ENCODE data around the gene C21orf58. TPM values are rescaled to one million over a fixed set of nuclear protein-coding genes. Genes with fewer than 3 reads are reported as not detected.

C21orf58 gene
- total RNA-seq, 1 donor from 2014 or later, result 12.1 TPM

DNA sequence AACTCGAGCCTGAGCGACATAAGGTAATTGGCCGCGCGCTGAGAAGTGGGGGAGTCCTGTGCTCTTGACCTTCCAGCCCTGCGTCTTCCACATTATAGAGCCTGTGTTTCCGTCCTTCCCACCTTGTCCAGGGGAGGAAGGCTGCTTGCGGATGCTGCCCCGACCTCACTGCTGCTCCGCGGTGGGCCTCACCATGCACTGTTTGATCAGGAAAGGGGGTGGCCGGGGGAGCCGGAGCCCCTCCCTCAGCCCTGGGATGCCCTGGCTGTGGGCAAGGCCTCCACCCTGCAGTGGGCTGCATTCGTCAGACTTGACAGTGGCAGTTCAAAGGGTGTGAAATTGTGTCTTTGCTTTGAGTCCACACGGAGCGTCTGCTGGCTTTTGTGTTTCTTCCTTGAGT is 30.4 kb upstream of the C21orf58 start:
- no peak for TF ChIP-seq CTCF (conservative IDR thresholded peaks at IDR 0.05; ENCODE audit: low read depth, low read length)
- no peak overlapping the region for H3K4me3 ChIP-seq (ENCODE audit: low read depth, low read length)

GRCh38 chr21:46352913-46353312 is 29.2 kb upstream of the C21orf58 start:
- no peak for TF ChIP-seq CTCF (conservative IDR thresholded peaks at IDR 0.05; ENCODE audit: low read depth, low read length)
- no peak overlapping the region for H3K4me3 ChIP-seq (ENCODE audit: low read depth, low read length)
- no peak for DNase-seq (ENCODE audit: low read depth)

More for the DNA sequence above, 30.4 kb upstream of the C21orf58 start:
- no peak for DNase-seq (ENCODE audit: low read depth)

DNA sequence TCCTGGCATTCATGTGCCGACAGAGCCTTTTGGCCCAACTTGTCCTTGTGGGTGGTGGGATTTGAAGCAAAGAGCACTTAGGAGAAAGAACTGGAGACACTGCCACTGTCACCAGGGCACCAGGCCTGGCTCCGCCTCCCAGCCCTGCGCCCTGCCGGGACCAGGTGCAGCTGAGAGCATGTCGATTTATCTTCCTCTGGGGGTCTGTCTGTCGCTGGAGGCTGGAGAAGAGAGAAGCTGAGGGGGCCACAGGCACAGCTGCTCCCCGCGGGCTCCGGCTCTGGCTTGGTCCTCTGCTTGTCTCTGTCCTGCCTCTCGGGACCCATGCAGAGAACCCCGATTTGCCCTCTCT is 28.5 kb upstream of the C21orf58 start:
- TF ChIP-seq CTCF (conservative IDR thresholded peaks at IDR 0.05; ENCODE audit: low read depth, low read length), result no peak
- H3K4me3 ChIP-seq (ENCODE audit: low read depth, low read length), result no peak overlapping the region
- no peak for DNase-seq (ENCODE audit: low read depth)

DNA sequence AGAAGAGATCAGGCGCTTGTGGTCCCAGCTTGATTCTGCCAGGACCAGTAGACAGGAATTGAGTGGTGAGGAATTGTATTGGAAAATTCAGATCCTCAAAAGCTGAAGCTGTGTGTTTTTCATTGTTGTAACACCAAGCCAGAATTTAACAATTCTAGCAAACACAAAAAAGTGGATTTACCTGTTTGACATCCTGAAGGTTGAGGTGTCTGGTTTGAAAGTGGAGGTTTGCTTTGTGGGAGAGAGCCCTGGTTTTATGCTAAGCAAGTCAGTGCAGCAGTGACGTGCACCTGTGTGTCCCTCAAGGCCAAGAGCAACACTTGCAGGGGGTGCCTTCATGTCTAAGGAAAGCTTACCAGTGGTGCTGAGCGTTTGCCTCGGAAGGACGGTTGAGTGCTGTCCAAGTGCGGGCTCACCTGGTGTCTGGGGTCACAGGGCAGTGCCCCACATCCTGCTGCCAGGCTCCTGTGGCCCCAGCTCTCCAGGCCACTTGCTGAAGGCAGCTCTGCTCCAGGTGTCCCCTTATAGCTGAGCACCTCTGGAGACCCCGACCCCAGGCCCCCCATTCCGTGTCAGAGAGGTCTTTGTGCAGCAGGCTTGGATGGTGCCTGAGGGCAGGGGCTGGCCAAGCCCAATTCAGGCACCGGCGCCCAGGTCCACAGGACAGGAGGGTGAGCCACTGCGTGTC is 27.9 kb upstream of the C21orf58 start:
- DNase-seq (ENCODE audit: low read depth), result no peak
- H3K4me3 ChIP-seq (ENCODE audit: low read depth, low read length), result no peak overlapping the region
- no peak for TF ChIP-seq CTCF (conservative IDR thresholded peaks at IDR 0.05; ENCODE audit: low read depth, low read length)

GRCh38 chr21:46350981-46351380 is 27.3 kb upstream of the C21orf58 start:
- no peak for TF ChIP-seq CTCF (conservative IDR thresholded peaks at IDR 0.05; ENCODE audit: low read depth, low read length)
- no peak overlapping the region for H3K4me3 ChIP-seq (ENCODE audit: low read depth, low read length)
- DNase-seq (ENCODE audit: low read depth), result no peak

GRCh38 chr21:46350571-46350970 is 26.9 kb upstream of the C21orf58 start:
- no peak for DNase-seq (ENCODE audit: low read depth)

More at GRCh38 chr21:46350571-46350970, 26.9 kb upstream of the C21orf58 start:
- no peak overlapping the region for H3K4me3 ChIP-seq (ENCODE audit: low read depth, low read length)
- TF ChIP-seq CTCF (conservative IDR thresholded peaks at IDR 0.05; ENCODE audit: low read depth, low read length), result no peak

Data from epithelial cell of proximal tubule (primary cell).